Transverse colon (tissue), 4 donors: ENCODE measurements around the gene UBE2D2. TPM values are rescaled to one million over a fixed set of nuclear protein-coding genes. Genes with fewer than 3 reads are reported as not detected.

Source experiments
- DNase-seq: peaks from one replicate; pipeline ENCODE4 v3.0.0-alpha.2; 2019
- H3K27ac ChIP-seq, 4 donors: fragments of 200-600 bp; sonication (generic); 2 replicates each; pipeline ENCODE4 v1.5.1; 2016 to 2018; ENCODE audit warnings: inconsistent platforms in 4 of 4
- H3K27me3 ChIP-seq: fragments of 200-600 bp; sonication (generic); 2 replicates; pipeline ENCODE4 v1.5.1; 2017; ENCODE audit warnings: inconsistent platforms
- H3K36me3 ChIP-seq, 4 donors: fragments of 200-600 bp; sonication (generic); 2 replicates each; pipeline ENCODE4 v1.5.1; 2017 to 2019; ENCODE audit warnings: inconsistent platforms in 4 of 4
- H3K4me1 ChIP-seq, 4 donors: fragments of 200-600 bp; sonication (generic); 2 replicates each; pipeline ENCODE4 v1.5.1; 2017 to 2020; ENCODE audit warnings: inconsistent platforms in 4 of 4
- H3K4me3 ChIP-seq, 4 donors: fragments of 200-600 bp; sonication (generic); 1 replicate in 1 of 4; 2 replicates in 3 of 4; pipeline versions ENCODE4 v1.5.1 to v1.6.1; 2017 to 2019; ENCODE audit warnings: inconsistent platforms in 4 of 4
- H3K9me3 ChIP-seq, 2 donors: fragments of 200-600 bp; sonication (generic); 2 replicates each; pipeline ENCODE4 v1.5.1; 2017 to 2019; ENCODE audit warnings: inconsistent platforms in 2 of 2
- EP300 ChIP-seq: sonication (generic); formaldehyde crosslinking; IDR thresholded peaks from one replicate; pipeline ENCODE4 v1.6.1; 2017; ENCODE audit warnings: antibody characterized with exemption, low read depth
- POLR2A ChIP-seq: fragments of 450-650 bp; IDR thresholded peaks from one replicate; pipeline ENCODE4 v1.6.1; 2016; ENCODE audit warnings: antibody characterized with exemption, mild to moderate bottlenecking, moderate library complexity
- POLR2AphosphoS5 ChIP-seq, 3 donors: sonication (generic); formaldehyde crosslinking; IDR thresholded peaks; one replicate each; pipeline ENCODE4 v1.6.1; 2016; ENCODE audit warnings: antibody characterized with exemption in 3 of 3
- WGBS, 2 donors: methylation state at CpG; one replicate each; pipeline ENCODE4 v1.1.5; 2018; ENCODE audit warnings: low coverage in 1 of 2; 5-methylcytosine and 5-hydroxymethylcytosine counted together
- in situ Hi-C, 4 donors: fragments of 200-750 bp; cut with MboI; loops; one replicate each; pipeline versions ENCODE4 v1.15.0 to v1.15.1; 2017; ENCODE audit warnings: low sequenced_read_pairs in 3 of 4, low pct_ligation_motif_present in 1 of 4, low pct_unique_long_range_greater_than_20kb in 1 of 4
- intact Hi-C: fragments of 100-400 bp; cut with DNase I; formaldehyde crosslinking; loops from one replicate; pipeline ENCODE4 v1.15.1; 2023; ENCODE audit warnings: low total_unique reads
- total RNA-seq, 4 donors: library from RNA; depleted of rRNA; stranded (reverse); fragments of >200 nt; gene quantifications; one replicate each; pipeline ENCODE4 v1.1.0, GENCODE V29; 2016
- TF ChIP-seq, protein P1 (sequence below), 5 experiments: fragments of 200-600 bp in 3 of 5; fragments of 450-650 bp in 2 of 5; sonication (generic) in 3 of 5; IDR thresholded peaks; 1 replicate in 2 of 5; 2 replicates in 3 of 5; pipeline ENCODE4 v1.5.1; 2016 to 2017; ENCODE audit warnings: antibody characterized with exemption in 5 of 5, inconsistent platforms in 3 of 5, mild to moderate bottlenecking in 2 of 5, moderate library complexity in 1 of 5

Gene UBE2D2
- total RNA-seq, 4 donors from 2014 or later, result 45.6 to 134 (median 80.8) TPM

DNA sequence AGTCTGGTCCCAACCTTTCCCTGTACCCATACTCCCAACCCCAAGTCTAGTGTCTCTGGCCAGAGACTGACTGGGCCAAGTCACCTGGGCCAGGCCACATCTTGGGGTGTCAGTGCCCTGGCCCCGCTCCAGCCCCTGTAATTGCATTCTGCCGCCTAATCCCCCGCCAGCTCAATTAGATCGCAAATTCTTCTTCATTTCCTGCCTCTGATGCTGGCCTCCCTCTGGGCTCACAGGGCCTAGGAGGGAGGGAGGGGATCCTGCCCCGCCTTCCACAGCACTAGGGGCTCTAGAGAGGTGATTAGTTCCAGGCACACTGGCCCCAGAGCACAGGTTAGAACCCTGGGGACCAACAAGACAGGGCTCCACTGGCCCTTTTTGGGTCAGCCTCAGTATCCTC lies 92.5 kb downstream of the UBE2D2 start:
- H3K36me3 ChIP-seq, result no peaks in the 10 kb centered on the region
- H3K4me3 ChIP-seq, result no peak overlapping the region
- no peak for TF ChIP-seq POLR2AphosphoS5 (IDR thresholded peaks at IDR 0.05)
- no peak for TF ChIP-seq POLR2A
- TF ChIP-seq EP300, result no peak
- TF ChIP-seq, protein P1, sequence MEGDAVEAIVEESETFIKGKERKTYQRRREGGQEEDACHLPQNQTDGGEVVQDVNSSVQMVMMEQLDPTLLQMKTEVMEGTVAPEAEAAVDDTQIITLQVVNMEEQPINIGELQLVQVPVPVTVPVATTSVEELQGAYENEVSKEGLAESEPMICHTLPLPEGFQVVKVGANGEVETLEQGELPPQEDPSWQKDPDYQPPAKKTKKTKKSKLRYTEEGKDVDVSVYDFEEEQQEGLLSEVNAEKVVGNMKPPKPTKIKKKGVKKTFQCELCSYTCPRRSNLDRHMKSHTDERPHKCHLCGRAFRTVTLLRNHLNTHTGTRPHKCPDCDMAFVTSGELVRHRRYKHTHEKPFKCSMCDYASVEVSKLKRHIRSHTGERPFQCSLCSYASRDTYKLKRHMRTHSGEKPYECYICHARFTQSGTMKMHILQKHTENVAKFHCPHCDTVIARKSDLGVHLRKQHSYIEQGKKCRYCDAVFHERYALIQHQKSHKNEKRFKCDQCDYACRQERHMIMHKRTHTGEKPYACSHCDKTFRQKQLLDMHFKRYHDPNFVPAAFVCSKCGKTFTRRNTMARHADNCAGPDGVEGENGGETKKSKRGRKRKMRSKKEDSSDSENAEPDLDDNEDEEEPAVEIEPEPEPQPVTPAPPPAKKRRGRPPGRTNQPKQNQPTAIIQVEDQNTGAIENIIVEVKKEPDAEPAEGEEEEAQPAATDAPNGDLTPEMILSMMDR (IDR thresholded peaks at IDR 0.05), result no peak
- no peaks in the 10 kb centered on the region for H3K9me3 ChIP-seq
- no peaks in the 10 kb centered on the region for H3K27me3 ChIP-seq
- peak overlapping the region; percentile 91 to 96 (median 93) for H3K27ac ChIP-seq
- H3K4me1 ChIP-seq, result peaks cover 50 to 91% (median 85%) of the 10 kb centered on the region in 4 donors
- DNase-seq, result no peak
- 68% methylated on average over 5 of the region's 5 CpGs; no CpG with 5 or more reads in 1 of the 2 donors for WGBS, 2 donors
- in situ Hi-C loops, result no loop called here
- intact Hi-C loops, result no loop called here

DNA sequence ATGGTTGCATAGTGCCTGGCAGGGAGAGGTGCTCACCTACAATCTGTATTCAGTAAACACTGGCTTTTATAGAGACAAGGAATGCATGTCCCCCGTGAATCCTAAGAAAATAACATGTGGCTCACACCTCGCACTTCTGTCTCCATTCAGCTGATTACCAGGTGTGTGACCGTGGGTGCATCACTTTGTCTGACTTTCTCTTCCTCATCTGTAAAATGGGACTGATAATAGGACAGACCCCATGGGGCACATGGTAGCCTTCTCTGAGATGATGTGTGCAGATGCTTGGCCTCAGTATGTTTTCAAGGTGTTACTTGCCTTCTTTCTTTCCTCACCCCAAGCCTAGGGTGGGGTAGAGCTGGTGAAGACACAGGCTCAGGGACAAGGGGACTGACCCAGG lies 93.3 kb downstream of the UBE2D2 start:
- H3K27me3 ChIP-seq, result no peaks in the 10 kb centered on the region
- no peaks in the 10 kb centered on the region for H3K36me3 ChIP-seq
- H3K4me1 ChIP-seq, result peaks cover 58 to 99% (median 87%) of the 10 kb centered on the region in 4 donors
- H3K9me3 ChIP-seq, result no peaks in the 10 kb centered on the region
- no peak for DNase-seq
- peak overlapping the region; percentile 84 to 96 (median 90) for H3K27ac ChIP-seq
- intact Hi-C loops, result no loop called here
- H3K4me3 ChIP-seq, result no peak overlapping the region
- in situ Hi-C loops, result no loop called here
- 50 to 84% methylated on average over 3 of the region's 3 CpGs for WGBS, 2 donors
- TF ChIP-seq POLR2AphosphoS5 (IDR thresholded peaks at IDR 0.05), result no peak
- TF ChIP-seq, protein P1 (IDR thresholded peaks at IDR 0.05), result no peak
- no peak for TF ChIP-seq EP300
- no peak for TF ChIP-seq POLR2A

DNA sequence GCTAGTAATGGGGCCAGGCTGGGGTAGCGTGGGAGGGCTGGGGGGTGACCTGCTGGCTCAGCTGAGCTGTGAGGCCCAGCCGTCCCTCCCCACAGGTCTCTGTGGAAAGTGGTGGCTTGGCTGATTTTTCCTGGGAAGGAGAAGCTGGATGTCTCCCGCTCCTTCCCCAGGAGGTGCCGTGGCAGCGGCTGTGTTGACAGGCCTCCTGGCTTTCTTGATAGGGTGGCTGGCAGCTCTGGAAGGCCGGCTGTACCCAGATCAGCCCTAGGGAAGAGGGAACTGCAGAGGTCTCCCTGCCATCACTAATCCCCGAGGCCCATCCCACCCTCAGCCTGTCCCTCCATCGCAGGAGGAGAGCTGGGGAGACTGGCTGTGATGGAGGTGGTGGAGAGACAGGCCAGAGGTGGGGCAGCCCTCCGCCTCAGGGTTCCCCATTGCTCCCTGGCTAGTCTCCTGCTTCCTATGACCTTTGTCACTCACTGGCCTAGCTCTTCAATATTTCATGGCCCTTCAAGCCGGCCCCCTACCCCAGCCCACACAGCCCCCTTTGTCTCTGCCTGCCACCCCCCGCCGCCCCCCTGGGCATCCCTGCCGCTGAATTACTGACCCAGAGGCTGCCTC lies 93.8 kb downstream of the UBE2D2 start:
- Histone ChIP-seq H3K9me3 (no peaks in the 10 kb centered on the region), H3K36me3 (no peaks in the 10 kb centered on the region), H3K27me3 (no peaks in the 10 kb centered on the region), H3K27ac (peak overlapping the region; percentile 84 to 96 (median 90)), H3K4me1 (peaks cover 63 to 99% (median 87%) of the 10 kb centered on the region in 4 donors), H3K4me3 (no peak overlapping the region)
- DNase-seq, result no peak
- intact Hi-C loops, result no loop called here
- TF ChIP-seq, protein P1 (IDR thresholded peaks at IDR 0.05), result no peak
- TF ChIP-seq POLR2AphosphoS5 (IDR thresholded peaks at IDR 0.05), result no peak
- TF ChIP-seq POLR2A, result no peak
- no peak for TF ChIP-seq EP300
- WGBS, 2 donors, result 67 to 100% methylated on average over 2 to 11 of the region's 13 CpGs
- in situ Hi-C loops, result no loop called here

DNA sequence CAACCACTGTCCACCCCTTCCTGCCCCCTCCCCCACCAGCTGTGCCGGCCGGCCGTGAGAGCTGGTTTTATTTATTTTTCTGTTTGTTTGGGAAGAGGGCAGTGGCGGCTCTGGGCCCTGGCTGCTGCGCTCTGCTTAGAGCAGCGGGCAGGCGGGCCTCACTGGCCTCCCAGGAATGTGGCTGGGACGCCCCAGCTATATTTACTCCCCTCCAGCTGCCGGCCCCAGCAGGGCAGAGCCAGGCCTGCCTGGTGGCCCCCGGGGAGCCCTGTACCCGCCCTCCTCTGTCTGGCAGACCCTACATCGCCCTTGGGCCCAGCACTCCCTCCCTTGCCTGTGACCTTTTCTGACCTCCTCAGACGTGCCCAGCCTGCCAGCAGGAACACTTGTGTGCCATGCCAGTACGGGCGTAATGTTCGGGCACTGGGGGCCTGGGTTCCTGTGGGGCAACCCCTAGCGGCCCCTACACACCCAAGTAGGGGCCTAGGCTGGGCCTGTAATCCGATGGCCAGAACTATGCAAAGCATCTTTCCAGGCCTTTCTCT lies 94.7 kb downstream of the UBE2D2 start:
- TF ChIP-seq, protein P1 (IDR thresholded peaks at IDR 0.05), result no peak
- peak in 2 of 3 donors; percentile 24 to 30 for TF ChIP-seq POLR2AphosphoS5 (IDR thresholded peaks at IDR 0.05)
- no peak for DNase-seq
- Histone ChIP-seq H3K27ac (peak overlapping the region; percentile 84 to 96 (median 90)), H3K9me3 (no peaks in the 10 kb centered on the region), H3K36me3 (no peaks in the 10 kb centered on the region), H3K4me3 (no peak overlapping the region), H3K27me3 (no peaks in the 10 kb centered on the region), H3K4me1 (peaks cover 71 to 99% (median 87%) of the 10 kb centered on the region in 4 donors)
- intact Hi-C loops (no loop called here), in situ Hi-C loops (no loop called here)
- WGBS, 2 donors, result 31% methylated on average over 18 of the region's 18 CpGs; no CpG with 5 or more reads in 1 of the 2 donors
